LNCAP (cell line): ENCODE results near the gene PLD4.

ENCODE experiments used
- CTCF ChIP-seq: fragments of 450-650 bp; IDR thresholded peaks from 2 replicates; pipeline ENCODE4 v1.5.1; 2017; ENCODE audit warnings: mild to moderate bottlenecking

Gene PLD4

DNA sequence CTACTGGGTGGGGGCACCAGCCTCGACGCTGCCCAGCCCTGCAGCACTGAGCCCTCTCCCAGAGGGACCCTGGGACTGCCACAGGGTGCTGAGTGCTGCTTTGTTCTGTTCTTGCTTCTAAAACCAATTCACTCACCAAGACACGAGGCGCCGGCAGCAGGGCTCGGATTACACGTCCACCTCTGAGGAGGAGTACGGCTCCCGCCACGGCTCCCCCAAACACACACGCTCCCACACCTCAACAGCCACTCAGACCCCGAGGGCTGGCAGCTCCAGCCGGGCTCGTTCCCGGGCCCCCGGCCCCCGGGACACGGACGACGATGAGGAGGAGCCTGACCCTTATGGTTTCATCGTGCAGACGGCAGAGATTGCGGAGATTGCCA lies 35.3 kb upstream of the PLD4 start:
- TF ChIP-seq CTCF: no peak

DNA sequence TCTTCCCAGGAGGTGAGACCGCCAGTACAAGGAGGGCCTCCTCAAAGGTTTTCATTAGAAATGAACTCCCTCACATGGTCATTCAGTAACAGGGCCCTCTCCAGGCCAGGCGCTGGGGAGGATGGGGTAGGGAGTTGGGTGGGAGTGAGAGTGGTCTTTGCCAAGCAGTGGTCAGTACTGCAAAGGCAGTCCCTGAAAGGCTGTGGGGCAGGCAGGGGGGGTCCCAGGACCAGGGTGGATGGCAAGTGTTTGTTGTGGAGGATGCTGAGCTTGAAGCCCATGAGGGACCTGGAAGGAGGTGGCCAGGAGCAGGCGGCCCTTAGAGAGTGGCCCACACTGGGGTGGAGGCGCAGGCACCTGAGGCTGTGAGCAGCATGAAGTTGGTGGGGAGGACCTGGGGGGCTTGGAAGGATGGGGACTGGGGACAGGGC lies 33.5 kb upstream of the PLD4 start:
- TF ChIP-seq CTCF: no peak

- TF ChIP-seq CTCF: no peak
These were observed 32.8 kb upstream of the PLD4 start for GRCh38 chr14:104891664-104892530.

- TF ChIP-seq CTCF: no peak
These were observed 31.9 kb upstream of the PLD4 start for GRCh38 chr14:104892531-104893434.

DNA sequence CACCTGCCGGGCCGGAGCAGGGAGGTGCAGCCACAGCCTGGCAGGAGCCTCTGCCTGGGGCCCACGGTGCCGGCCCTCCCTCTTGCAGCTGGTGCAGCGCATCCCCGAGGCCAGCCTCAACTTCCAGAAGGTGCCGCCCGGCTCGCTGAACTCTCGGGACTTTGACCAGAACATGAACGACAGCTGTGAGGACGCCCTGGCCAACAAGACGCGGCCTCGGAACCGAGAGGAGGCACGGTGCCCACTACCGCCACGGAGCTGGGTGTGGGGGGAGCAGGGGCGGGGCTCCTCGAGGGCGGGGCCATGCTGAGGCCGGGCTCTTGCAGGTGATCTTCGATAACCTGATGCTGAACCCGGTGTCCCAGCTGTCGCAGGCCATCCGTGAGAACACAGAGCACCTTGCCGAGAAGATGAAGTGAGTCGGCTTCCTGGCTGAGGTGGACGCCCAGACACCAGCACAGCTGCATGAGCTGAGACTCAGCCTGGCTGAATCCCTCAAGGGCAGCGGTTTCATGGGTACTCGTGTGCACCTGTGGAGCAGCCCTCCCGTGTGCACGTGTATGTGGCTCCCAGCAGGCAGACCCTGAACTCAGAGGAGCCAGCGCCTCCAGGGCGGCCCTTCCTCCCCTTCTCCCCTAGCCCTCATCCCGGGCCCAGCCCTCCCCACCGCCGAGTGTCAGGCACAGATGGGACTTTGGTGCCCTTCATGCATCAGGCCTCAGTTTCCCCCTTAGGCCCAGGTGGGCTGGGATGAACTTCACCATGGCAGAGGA lies 31.1 kb upstream of the PLD4 start:
- TF ChIP-seq CTCF: no peak

GRCh38 chr14:104894331-104895206 lies 30.1 kb upstream of the PLD4 start:
- no peak for TF ChIP-seq CTCF
